ENCODE measurements around the gene APOLD1.

APOLD1 gene

DNA sequence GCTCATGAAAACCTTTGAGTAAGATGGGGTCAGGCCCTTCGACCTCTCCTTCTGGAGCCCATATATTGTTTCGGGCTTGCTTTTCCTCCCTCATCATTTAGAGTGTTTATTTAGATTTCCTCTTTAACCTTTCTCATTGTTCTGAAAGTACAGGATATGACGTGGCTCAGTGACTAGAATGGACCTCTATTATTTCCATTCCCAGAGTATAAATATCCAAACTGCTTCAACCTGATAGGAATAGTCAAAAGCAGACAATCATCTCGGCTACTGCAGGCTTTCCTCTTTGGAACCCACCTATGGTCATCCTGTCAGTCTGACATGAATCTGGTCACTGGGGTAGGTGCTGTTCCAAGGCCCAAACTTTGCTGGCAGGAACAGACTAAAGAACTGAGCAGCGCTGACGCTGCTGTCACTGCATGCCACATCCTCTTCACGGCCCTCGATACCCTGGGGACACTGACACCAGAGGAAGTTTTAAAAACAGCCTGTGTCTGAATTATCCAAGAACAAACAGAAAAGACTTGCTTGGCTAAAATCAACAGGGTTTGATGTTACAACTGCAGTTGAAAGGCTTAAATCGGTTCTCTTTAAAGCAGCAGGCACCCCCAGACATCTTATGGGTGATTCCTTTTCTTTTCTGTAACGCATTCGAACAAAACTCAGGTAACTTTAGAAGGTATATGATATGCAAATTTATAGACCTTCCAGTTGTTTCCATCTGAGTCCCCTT, 22.7 kb downstream of the APOLD1 start:
- Mint-ChIP-seq H3K36me3 (ENCODE audit: low read depth) (no peaks in the 10 kb centered on the region), H3K27me3 (ENCODE audit: low read depth, poor library complexity) (peaks cover 9% of the 10 kb centered on the region), H3K9me3 (no peaks in the 10 kb centered on the region), H3K4me3 (peak overlapping the region; percentile 37), H3K4me1 (peaks cover 63% of the 10 kb centered on the region), H3K27ac (peak overlapping the region; percentile 89)
- TF ChIP-seq, protein P1, sequence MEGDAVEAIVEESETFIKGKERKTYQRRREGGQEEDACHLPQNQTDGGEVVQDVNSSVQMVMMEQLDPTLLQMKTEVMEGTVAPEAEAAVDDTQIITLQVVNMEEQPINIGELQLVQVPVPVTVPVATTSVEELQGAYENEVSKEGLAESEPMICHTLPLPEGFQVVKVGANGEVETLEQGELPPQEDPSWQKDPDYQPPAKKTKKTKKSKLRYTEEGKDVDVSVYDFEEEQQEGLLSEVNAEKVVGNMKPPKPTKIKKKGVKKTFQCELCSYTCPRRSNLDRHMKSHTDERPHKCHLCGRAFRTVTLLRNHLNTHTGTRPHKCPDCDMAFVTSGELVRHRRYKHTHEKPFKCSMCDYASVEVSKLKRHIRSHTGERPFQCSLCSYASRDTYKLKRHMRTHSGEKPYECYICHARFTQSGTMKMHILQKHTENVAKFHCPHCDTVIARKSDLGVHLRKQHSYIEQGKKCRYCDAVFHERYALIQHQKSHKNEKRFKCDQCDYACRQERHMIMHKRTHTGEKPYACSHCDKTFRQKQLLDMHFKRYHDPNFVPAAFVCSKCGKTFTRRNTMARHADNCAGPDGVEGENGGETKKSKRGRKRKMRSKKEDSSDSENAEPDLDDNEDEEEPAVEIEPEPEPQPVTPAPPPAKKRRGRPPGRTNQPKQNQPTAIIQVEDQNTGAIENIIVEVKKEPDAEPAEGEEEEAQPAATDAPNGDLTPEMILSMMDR (IDR thresholded peaks at IDR 0.05), result no peak
- peak; percentile 17 for DNase-seq

DNA sequence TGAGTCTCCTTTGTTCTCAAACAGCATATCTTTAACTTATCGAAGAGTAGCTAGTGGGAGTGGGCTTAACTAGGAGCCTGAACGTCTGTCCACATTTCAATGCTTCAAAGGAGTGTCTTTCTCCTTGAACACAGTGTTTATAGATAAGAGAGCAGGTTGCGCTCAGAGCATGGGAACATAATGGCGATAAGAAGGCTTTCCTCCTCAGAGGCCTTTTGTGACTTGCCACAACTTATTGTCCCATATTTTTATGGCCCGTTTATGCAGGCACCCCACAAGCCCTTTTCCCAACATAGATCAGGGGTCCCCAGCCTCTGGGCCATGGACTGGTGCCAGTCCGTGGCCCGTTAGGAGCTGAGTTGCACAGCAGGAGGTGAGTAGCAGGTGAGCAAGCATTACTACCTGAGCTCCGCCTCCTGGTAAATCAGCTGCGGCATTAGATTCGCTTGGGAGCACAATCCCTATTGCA, 25.1 kb downstream of the APOLD1 start:
- peaks cover 13% of the 10 kb centered on the region for H3K36me3 Mint-ChIP-seq (ENCODE audit: low read depth)
- peaks cover 75% of the 10 kb centered on the region for H3K4me1 Mint-ChIP-seq
- TF ChIP-seq, protein P1 (IDR thresholded peaks at IDR 0.05), result no peak
- no peak for DNase-seq
- H3K27me3 Mint-ChIP-seq (ENCODE audit: low read depth, poor library complexity), result peaks cover 4% of the 10 kb centered on the region
- no peaks in the 10 kb centered on the region for H3K9me3 Mint-ChIP-seq
- H3K27ac Mint-ChIP-seq, result no peak overlapping the region
- H3K4me3 Mint-ChIP-seq, result no peak overlapping the region

- Mint-ChIP-seq H3K27me3 (ENCODE audit: low read depth, poor library complexity) (peaks cover 4% of the 10 kb centered on the region), H3K9me3 (no peaks in the 10 kb centered on the region), H3K4me1 (peaks cover 77% of the 10 kb centered on the region), H3K27ac (no peak overlapping the region), H3K4me3 (no peak overlapping the region), H3K36me3 (ENCODE audit: low read depth) (peaks cover 20% of the 10 kb centered on the region)
- TF ChIP-seq, protein P1 (IDR thresholded peaks at IDR 0.05), result no peak
- no peak for DNase-seq
Measured at GRCh38 chr12:12811343-12811742, 25.9 kb downstream of the APOLD1 start.

- peaks cover 75% of the 10 kb centered on the region for H3K4me1 Mint-ChIP-seq
- no peak for DNase-seq
- peaks cover 4% of the 10 kb centered on the region for H3K27me3 Mint-ChIP-seq (ENCODE audit: low read depth, poor library complexity)
- H3K9me3 Mint-ChIP-seq, result no peaks in the 10 kb centered on the region
- H3K36me3 Mint-ChIP-seq (ENCODE audit: low read depth), result peaks cover 29% of the 10 kb centered on the region
- no peak overlapping the region for H3K4me3 Mint-ChIP-seq
- H3K27ac Mint-ChIP-seq, result no peak overlapping the region
- TF ChIP-seq, protein P1 (IDR thresholded peaks at IDR 0.05), result no peak
Measured at GRCh38 chr12:12812174-12812573, 26.7 kb downstream of the APOLD1 start.

GRCh38 chr12:12812618-12813119, 27.2 kb downstream of the APOLD1 start:
- TF ChIP-seq, protein P1 (IDR thresholded peaks at IDR 0.05), result no peak
- peaks cover 31% of the 10 kb centered on the region for H3K36me3 Mint-ChIP-seq (ENCODE audit: low read depth)
- H3K9me3 Mint-ChIP-seq, result no peaks in the 10 kb centered on the region
- peaks cover 4% of the 10 kb centered on the region for H3K27me3 Mint-ChIP-seq (ENCODE audit: low read depth, poor library complexity)
- H3K4me1 Mint-ChIP-seq, result peaks cover 72% of the 10 kb centered on the region
- H3K4me3 Mint-ChIP-seq, result peak overlapping the region; percentile 99
- DNase-seq, result no peak
- no peak overlapping the region for H3K27ac Mint-ChIP-seq

Data from nephron progenitor cell (in vitro differentiated cells).